ENCODE data around the gene STOM.

DNA sequence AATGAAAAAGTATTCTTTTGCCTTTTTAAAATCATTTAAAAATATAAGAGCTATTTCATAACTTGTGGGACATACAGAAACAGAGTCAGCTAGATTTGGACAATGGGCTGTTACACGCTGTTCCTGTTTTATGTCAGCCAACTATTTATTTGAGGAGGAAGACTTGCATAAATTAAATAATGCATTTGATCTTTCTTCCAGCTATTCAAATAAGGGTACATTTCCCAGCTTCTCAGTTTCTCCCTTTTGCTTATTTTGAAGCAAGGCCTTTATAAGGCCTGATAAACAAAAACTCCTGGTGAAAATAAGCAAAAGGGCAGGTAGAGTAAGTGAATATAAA lies 6.5 kb downstream of the STOM start:
- TF ChIP-seq, protein P1, sequence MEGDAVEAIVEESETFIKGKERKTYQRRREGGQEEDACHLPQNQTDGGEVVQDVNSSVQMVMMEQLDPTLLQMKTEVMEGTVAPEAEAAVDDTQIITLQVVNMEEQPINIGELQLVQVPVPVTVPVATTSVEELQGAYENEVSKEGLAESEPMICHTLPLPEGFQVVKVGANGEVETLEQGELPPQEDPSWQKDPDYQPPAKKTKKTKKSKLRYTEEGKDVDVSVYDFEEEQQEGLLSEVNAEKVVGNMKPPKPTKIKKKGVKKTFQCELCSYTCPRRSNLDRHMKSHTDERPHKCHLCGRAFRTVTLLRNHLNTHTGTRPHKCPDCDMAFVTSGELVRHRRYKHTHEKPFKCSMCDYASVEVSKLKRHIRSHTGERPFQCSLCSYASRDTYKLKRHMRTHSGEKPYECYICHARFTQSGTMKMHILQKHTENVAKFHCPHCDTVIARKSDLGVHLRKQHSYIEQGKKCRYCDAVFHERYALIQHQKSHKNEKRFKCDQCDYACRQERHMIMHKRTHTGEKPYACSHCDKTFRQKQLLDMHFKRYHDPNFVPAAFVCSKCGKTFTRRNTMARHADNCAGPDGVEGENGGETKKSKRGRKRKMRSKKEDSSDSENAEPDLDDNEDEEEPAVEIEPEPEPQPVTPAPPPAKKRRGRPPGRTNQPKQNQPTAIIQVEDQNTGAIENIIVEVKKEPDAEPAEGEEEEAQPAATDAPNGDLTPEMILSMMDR (conservative IDR thresholded peaks at IDR 0.05): no peak
- no peak for TF ChIP-seq EZH2 (IDR thresholded peaks at IDR 0.05; ENCODE audit: low read depth)
